Ectodermal cell (in vitro differentiated cells): ENCODE results near the gene BCAM.
"Not testable (repeated sequence)": the region's sequence is repeated elsewhere in the genome, so short reads cannot be mapped to it uniquely, and the experiment has no call there.

Source experiments
- H3K27ac ChIP-seq: 2 replicates; pipeline ENCODE4 v1.7.0; 2013; ENCODE audit warnings: mild to moderate bottlenecking, low read depth, low read length; ENCODE audit not compliant: insufficient read depth, poor library complexity, severe bottlenecking
- H3K27me3 ChIP-seq: 2 replicates; pipeline ENCODE4 v1.7.0; 2013; ENCODE audit warnings: mild to moderate bottlenecking, low read length; ENCODE audit not compliant: insufficient read depth, control insufficient read depth, poor library complexity, severe bottlenecking
- H3K36me3 ChIP-seq: one replicate; pipeline ENCODE4 v1.7.0; 2013; ENCODE audit warnings: low read length; ENCODE audit not compliant: control insufficient read depth, insufficient read depth
- H3K4me1 ChIP-seq: one replicate; pipeline ENCODE4 v1.7.0; 2013; ENCODE audit warnings: low read length; ENCODE audit not compliant: control insufficient read depth, insufficient read depth
- H3K4me3 ChIP-seq: 2 replicates; pipeline ENCODE4 v1.7.0; 2013; ENCODE audit warnings: low read depth, low read length, control low read depth; ENCODE audit not compliant: insufficient read depth
- H3K9me3 ChIP-seq: 2 replicates; pipeline ENCODE4 v1.7.0; 2013; ENCODE audit warnings: mild to moderate bottlenecking, low read length, moderate library complexity; ENCODE audit not compliant: control insufficient read depth
- WGBS, 2 experiments: methylation state at CpG; one replicate each; pipeline ENCODE4 v1.1.7; 2013; ENCODE audit warnings: missing lambda C conversion rate in 2 of 2; 5-methylcytosine and 5-hydroxymethylcytosine counted together

The BCAM gene

GRCh38 chr19:44834399-44834798 lies 25.5 kb downstream of the BCAM start:
- H3K27ac ChIP-seq, H3K4me1 ChIP-seq, H3K36me3 ChIP-seq, H3K4me3 ChIP-seq, H3K27me3 ChIP-seq, H3K9me3 ChIP-seq: not testable (repeated sequence)
- 81 to 87% methylated on average over 8 of the region's 8 CpGs for WGBS, 2 experiments

GRCh38 chr19:44839276-44839675 lies 30.4 kb downstream of the BCAM start:
- H3K4me1 ChIP-seq = no peaks in the 10 kb centered on the region
- peaks cover 3% of the 10 kb centered on the region for H3K27me3 ChIP-seq
- H3K9me3 ChIP-seq = no peaks in the 10 kb centered on the region
- WGBS, 2 experiments = 79 to 83% methylated on average over 2 of the region's 2 CpGs
- H3K36me3 ChIP-seq = no peaks in the 10 kb centered on the region
- H3K4me3 ChIP-seq = no peak overlapping the region
- no peak overlapping the region for H3K27ac ChIP-seq

- WGBS, 2 experiments = 90 to 92% methylated on average over 7 of the region's 7 CpGs
- Histone ChIP-seq H3K9me3 (no peaks in the 10 kb centered on the region), H3K27ac (no peak overlapping the region), H3K27me3 (no peaks in the 10 kb centered on the region), H3K36me3 (no peaks in the 10 kb centered on the region), H3K4me3 (no peak overlapping the region), H3K4me1 (no peaks in the 10 kb centered on the region)
Measured at GRCh38 chr19:44840811-44841210, 31.9 kb downstream of the BCAM start.

- no peaks in the 10 kb centered on the region for H3K4me1 ChIP-seq
- H3K4me3 ChIP-seq = no peak overlapping the region
- no peak overlapping the region for H3K27ac ChIP-seq
- no peaks in the 10 kb centered on the region for H3K9me3 ChIP-seq
- H3K36me3 ChIP-seq = no peaks in the 10 kb centered on the region
- WGBS, 2 experiments = 91 to 94% methylated on average over 3 of the region's 3 CpGs
- H3K27me3 ChIP-seq = no peaks in the 10 kb centered on the region
Measured at GRCh38 chr19:44841231-44841630, 32.3 kb downstream of the BCAM start.

- H3K9me3 ChIP-seq = no peaks in the 10 kb centered on the region
- H3K36me3 ChIP-seq = no peaks in the 10 kb centered on the region
- 22 to 25% methylated on average over 12 of the region's 12 CpGs for WGBS, 2 experiments
- peaks cover 16% of the 10 kb centered on the region for H3K4me1 ChIP-seq
- H3K27ac ChIP-seq = peak overlapping the region; percentile 86
- H3K4me3 ChIP-seq = peak overlapping the region; percentile 86
- no peaks in the 10 kb centered on the region for H3K27me3 ChIP-seq
Measured at GRCh38 chr19:44845286-44845611, 36.3 kb downstream of the BCAM start.

GRCh38 chr19:44845612-44846454 lies 36.9 kb downstream of the BCAM start, which contains the start of gene NECTIN2:
Gene NECTIN2 (plus strand): TSS chr19:44846297. CDS start chr19:44846526, 229 bp downstream.
- Histone ChIP-seq H3K9me3 (no peaks in the 10 kb centered on the region), H3K4me3 (peak within 1 kb of the TSS; percentile 86), H3K4me1 (peaks cover 22% of the 10 kb centered on the region), H3K27ac (peak within 1 kb of the TSS; percentile 96), H3K36me3 (no peaks in the 10 kb centered on the region), H3K27me3 (no peaks in the 10 kb centered on the region)
- WGBS, 2 experiments = 0 to 1% methylated on average over 67 of the region's 67 CpGs

GRCh38 chr19:44846455-44847143 lies 37.7 kb downstream of the BCAM start:
- Histone ChIP-seq H3K9me3 (no peaks in the 10 kb centered on the region), H3K27ac (peak overlapping the region; percentile 96), H3K36me3 (no peaks in the 10 kb centered on the region), H3K4me3 (peak overlapping the region; percentile 86), H3K27me3 (no peaks in the 10 kb centered on the region), H3K4me1 (peaks cover 22% of the 10 kb centered on the region)
- WGBS, 2 experiments = 0% methylated on average over 51 of the region's 51 CpGs

GRCh38 chr19:44847144-44848035 lies 38.5 kb downstream of the BCAM start:
- no peaks in the 10 kb centered on the region for H3K27me3 ChIP-seq
- H3K27ac ChIP-seq = peak overlapping the region; percentile 47
- H3K4me1 ChIP-seq = peaks cover 22% of the 10 kb centered on the region
- no peaks in the 10 kb centered on the region for H3K9me3 ChIP-seq
- peak overlapping the region; percentile 86 for H3K4me3 ChIP-seq
- 0% methylated on average over 47 of the region's 47 CpGs for WGBS, 2 experiments
- H3K36me3 ChIP-seq = no peaks in the 10 kb centered on the region

- whole genome bisulfite sequencing, 2 experiments = 0% methylated on average over 19 of the region's 19 CpGs
Measured at GRCh38 chr19:44848036-44848811, 39.3 kb downstream of the BCAM start.

More at GRCh38 chr19:44848036-44848811, 39.3 kb downstream of the BCAM start:
- Histone ChIP-seq H3K4me1 (peaks cover 22% of the 10 kb centered on the region), H3K9me3 (no peaks in the 10 kb centered on the region), H3K4me3 (peak overlapping the region; percentile 86), H3K27me3 (no peaks in the 10 kb centered on the region), H3K36me3 (no peaks in the 10 kb centered on the region), H3K27ac (peak overlapping the region; percentile 47)
